GM19395 (cell line): ENCODE data around the gene CDC42BPG.

Source experiments
- ATAC-seq: cut with Tn5 transposase; IDR thresholded peaks from one replicate; pipeline ENCODE4 v1.9.1; 2021; ENCODE audit warnings: mild to moderate bottlenecking, moderate library complexity; ENCODE audit not compliant: unreplicated experiment

The CDC42BPG gene

DNA sequence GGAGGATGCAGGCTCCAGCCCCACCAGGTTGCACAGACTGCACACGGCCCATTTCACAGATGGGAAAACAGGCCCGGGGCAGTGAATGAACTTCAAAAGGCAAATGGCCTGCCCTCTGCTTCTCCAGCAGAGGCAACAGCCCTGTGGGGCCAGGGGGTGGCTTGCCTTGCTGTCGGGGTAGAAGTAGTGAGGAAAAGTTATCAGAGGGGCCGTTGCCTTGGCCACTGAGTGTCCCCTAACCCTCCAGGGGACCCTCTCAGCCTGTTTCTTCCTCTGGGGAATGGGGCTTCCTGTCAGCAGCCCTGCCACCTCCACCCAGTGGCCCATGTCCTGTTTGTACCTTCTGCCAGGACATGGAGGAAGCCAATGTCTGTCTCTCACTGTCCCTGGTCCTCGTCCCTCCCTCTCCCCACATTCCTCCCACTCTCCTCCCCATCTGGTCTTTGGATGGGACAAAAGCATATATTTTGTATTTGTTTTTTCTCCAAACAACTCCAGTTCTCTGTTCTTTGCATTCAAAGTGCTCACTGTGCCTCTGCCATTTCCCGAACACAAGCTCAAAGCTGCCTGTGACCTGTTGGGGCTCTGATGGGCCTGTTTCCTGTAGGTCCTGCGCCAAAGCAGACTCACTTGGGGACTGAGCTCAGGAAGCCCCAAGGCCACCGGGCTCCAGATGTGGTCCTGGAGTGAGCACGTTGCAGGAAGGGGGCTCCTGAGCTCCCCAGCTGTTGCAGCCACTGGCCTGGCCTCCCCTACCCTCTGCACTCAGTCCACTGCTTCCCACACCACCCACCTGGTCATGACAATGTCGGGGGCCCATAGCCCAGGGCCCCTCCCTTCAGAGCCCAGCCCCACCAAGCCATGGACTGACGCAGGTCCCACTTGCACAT is 50.9 kb downstream of the CDC42BPG start:
- ATAC-seq = no peak

- ATAC-seq = no peak
These were observed 52.0 kb downstream of the CDC42BPG start for GRCh38 chr11:64792482-64792881.

GRCh38 chr11:64791781-64792291 is 52.6 kb downstream of the CDC42BPG start:
- ATAC-seq = no peak

- ATAC-seq = no peak
These were observed 54.0 kb downstream of the CDC42BPG start for GRCh38 chr11:64790205-64791095.

DNA sequence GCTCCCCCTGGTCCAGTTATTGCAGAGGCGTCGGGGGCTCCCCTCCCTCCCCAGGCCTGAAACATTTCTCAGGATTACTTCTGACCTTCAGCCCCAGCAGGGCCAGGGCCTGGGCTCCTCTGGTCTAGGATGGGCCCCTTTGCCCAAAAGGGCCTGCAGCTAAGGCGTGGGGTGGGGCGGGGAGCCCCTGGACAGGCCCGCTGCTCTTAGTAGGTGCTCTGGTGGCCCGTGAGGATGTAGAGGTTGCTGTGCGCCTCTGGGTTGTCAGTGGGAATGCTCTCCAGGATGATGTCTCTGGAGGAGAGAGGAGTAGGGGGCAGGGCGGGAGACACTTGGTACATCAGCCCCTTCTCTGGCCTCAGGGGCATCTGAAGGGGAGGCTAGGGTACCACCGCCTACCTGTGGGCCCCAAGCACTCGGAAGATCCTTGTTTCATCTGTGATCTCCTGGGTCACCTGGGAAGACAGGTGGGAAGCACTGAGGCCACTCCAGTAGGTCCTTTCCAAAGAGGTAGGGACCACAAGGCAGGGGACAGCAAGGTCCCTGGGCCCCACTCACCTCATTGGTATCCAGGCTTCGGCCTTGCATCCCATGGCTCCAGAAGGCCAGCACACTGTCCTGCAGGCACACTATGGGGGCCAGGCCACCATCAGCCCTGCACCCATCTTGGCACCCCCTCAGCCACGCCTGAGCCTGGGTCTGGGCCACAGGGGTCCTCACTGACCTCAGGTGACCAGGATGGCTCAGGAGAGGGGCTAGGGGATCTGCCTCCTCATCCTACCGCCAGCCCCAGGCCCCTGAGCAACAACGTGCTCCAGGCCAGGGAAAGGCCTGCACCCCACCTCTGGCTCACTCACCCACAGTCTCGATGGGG is 54.9 kb downstream of the CDC42BPG start:
- ATAC-seq = no peak

DNA sequence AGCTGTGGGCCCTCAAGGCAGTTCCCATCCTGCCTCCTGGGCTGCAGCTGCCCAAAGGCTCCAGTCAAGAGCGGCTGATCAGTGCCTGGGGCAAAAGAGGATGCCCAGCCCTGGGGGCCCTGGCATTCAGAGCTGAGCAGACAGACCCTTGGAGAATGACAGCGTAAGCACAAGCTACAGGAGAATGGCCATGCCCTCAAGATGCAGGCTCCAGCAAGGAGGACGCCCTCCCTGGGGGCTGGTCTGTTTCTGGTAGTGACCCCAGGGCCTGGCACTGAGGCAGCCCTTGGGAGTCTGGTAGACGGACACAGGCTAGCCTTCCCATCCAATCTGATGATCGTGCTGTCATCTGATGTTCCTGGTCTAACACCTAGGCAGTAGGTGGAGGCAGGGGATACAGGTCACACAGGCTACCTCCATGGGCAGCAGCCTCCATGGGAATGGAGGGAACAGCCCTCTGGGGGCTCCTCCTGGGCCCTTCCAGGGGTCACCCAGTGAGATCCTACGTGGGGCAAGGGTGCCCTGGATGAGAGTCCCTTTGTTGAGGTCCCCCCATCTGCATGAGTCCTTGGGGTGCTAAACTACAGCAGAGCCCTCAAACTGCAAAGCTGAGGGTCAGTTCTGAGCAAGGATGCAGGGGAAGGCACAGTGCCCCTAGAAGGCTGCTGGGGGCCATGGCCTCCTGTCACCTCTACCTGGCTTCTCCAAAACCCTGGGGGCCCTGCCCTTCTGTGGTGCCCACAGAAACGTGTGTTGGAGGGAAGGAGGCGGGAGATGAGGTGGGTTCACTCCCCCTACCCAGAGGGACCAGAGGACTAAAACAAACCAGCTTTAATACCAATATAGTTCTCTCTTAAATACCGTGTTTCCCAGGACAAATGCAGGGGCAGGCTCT is 55.9 kb downstream of the CDC42BPG start:
- ATAC-seq = no peak

- ATAC-seq = no peak
These were observed 56.7 kb downstream of the CDC42BPG start for GRCh38 chr11:64787526-64788320.

- ATAC-seq = no peak
These were observed 58.1 kb downstream of the CDC42BPG start for GRCh38 chr11:64786308-64786707.

- ATAC-seq = no peak
These were observed 59.5 kb downstream of the CDC42BPG start for GRCh38 chr11:64784813-64785581.

DNA sequence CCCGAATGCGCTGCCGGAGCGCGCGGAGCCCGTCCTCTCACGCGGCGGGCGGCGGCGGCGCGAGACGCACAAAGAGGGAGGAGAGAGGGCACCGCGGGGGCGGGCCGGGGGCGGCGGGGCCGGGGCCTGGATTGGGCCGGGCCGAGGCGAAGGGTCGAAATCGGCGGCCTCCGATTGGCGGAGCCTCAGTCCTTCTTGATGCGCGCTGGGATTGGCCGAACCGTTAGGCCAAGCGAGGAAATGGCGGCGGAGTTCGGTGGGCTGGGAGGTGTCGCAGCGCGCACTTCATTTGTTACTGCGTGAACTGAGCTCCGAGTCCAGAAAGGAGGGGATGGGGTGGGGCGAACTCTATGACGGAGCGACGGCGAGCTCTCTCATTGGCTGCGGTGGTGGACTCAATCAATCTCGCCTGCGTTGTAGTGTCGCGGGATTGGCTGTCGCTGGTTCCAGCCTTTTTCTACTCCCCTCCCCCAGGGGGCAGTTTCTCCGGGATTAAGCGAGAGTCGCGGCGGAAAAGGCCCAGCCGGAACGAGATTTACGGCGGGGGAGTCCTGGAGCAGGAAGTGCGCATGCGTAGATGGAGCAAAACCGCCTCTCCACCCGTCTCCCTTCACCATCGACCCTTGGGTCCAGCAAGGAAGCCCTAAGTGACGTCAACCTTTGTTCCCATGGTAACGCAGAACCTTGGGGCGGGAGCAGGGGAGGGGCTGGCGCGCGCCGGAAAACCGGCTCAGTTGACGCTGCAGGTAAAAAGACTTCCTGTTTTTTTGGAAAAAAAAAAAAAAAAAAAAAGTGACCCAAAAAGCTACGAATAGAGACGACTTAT is 65.8 kb downstream of the CDC42BPG start, which contains the start of gene SF1:
Gene SF1 (minus strand): TSS at position 70 of the 826 bp plus-strand sequence. CDS start 150 bp downstream, outside the sequence.
- ATAC-seq = peak; percentile 82

DNA sequence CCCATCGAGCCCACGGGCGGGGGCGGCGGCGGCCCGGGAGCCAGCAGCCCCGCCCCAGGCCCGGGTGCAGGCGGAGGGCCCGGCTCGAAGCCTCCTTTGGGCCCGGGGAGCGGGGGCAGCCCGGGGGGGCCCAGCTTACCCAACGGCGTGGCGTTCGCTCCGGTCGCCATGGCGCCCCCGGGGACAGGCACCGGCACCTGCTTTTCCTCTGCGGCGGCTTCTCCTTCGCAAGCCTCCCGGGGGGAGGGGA is 66.3 kb downstream of the CDC42BPG start:
- no peak for ATAC-seq

DNA sequence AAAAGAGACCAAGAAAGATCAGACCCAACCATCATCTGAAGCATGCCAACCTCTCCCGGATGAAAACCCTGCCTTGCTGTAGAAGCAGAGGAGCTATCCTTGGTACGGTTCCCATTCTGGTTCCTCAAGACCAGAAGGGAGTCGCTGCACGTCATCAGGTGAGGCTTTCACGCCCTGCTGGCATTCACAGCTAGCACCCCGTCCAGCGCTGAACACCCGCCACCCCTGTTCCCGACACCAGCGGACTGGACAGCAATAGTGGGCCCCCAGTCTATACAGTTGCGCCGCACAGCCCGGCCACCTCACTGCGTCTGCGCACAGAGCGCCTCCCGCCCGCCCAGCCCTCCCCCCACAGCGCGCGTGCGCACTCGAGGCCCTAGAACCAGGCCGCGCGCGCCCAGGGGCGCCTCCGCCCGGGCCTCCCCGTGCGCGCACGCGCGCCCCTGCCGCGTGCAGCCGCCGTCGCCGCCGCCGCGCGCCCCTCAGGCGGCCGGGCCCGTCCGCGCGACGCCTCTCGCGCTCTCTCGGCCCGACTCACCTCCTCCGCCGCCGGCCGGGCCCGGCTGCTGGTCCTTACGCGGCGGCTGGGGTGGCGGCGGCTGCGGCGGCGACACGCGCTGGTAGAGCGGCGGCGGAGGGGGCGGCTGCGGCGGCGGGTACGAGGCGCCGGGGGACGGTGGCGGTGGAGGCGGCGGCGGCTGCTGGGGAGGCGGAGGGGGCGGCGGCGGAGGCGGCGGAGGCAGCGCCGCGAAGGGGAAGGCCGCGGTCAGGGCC is 66.8 kb downstream of the CDC42BPG start:
- ATAC-seq = no peak

DNA sequence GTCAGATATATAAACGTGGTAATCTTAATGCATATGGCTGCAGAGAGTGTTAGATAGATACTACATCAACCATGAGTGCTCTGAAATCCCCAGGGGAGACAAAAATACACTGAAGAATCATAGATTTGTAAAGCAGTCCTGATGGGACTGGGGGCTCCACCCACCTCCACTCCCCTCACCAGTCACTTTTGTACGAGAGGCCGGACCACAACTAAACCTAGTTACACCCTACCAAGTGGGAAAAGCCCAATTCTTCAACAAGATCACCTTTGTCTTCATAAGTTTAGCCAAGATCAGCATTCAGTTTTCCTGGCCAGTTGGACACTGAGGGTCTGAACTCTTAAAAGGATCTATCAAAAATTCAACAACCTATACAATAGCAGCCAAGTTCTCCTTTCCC is 67.6 kb downstream of the CDC42BPG start:
- ATAC-seq = no peak

DNA sequence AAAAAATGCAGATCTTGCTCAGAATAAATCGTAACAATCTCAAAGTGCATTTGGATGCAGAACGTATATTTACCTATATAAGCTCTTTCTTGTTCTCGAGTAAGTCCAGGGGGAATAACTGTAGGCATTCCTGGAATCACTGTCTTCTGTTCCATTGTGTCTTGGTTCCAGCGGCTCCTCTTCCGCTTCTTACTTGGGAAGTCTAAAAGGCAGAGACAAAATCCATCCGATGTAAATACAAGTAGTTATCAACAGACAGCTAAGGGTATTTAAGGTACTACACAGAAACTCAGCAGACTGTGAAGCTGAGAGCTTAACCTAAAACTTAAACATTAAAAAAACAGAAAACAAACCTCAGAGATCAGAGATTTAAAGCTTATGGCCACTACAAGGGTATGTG is 68.0 kb downstream of the CDC42BPG start:
- ATAC-seq = no peak

DNA sequence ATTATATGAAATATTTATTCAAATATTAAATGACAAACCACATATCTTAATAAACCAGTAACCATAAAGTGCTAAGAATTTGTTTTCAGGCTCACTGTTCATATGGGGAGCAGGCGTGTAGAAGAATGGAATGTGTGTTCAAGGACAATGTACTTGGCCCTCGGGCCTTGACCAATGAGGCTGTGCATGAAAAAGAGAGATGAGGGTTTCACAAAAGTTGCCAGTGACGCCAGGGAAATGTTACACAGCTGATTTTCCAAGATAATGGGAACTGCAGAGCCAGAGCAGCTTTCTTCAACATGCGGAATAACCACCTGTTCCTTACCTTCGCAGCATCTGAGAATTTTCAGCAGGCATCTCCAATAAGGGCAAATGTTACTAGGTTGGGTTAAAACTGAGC is 70.3 kb downstream of the CDC42BPG start:
- ATAC-seq = no peak
